CD4-positive, alpha-beta T cell (primary cell): ENCODE measurements around the gene VAV1. TPM values are rescaled to one million over a fixed set of nuclear protein-coding genes. Genes with fewer than 3 reads are reported as not detected.

ENCODE experiments used
- ATAC-seq: fragments of 200-7000 bp; cut with Tn5 transposase; one replicate; pipeline ENCODE4 v1.10.0; 2022; ENCODE audit warnings: mild to moderate bottlenecking; ENCODE audit not compliant: poor library complexity
- CTCF ChIA-PET: fragments of 350-600 bp; sonication (Branson Sonifier 250); formaldehyde crosslinking; loops from one replicate; lab custom pipeline; 2021; ENCODE audit warnings: antibody characterized with exemption, inconsistent platforms; lab: Charles Lee
- POLR2A ChIA-PET: fragments of 350-600 bp; sonication (Branson Sonifier 250); formaldehyde crosslinking; loops from one replicate; lab custom pipeline; 2021; ENCODE audit warnings: antibody characterized with exemption, inconsistent platforms; lab: Charles Lee
- DNase-seq, 14 experiments: peaks; one replicate each; pipeline ENCODE4 v3.0.0-alpha.2; 2013 to 2020; ENCODE audit warnings: mixed read lengths in 2 of 14
- H3K27ac ChIP-seq, 2 donors: one replicate each; pipeline versions ENCODE4 v1.5.1 to v1.7.0; 2013; ENCODE audit warnings: low read length in 2 of 2, low read depth in 1 of 2, mild to moderate bottlenecking in 1 of 2
- H3K27me3 ChIP-seq, 2 experiments: 1 replicate in 1 of 2; 2 replicates in 1 of 2; pipeline versions ENCODE4 v1.6.1 to v1.7.0; 2013; ENCODE audit warnings: low read length in 2 of 2, control low read depth in 1 of 2, mild to moderate bottlenecking in 1 of 2, moderate library complexity in 1 of 2; ENCODE audit not compliant: insufficient read depth in 2 of 2, control insufficient read depth in 1 of 2
- H3K36me3 ChIP-seq: one replicate; pipeline ENCODE4 v1.6.1; 2013; ENCODE audit warnings: low read length, control low read depth; ENCODE audit not compliant: insufficient read depth
- H3K4me1 ChIP-seq: one replicate; pipeline ENCODE4 v1.6.1; 2013; ENCODE audit warnings: low read length, control low read depth; ENCODE audit not compliant: insufficient read depth
- H3K4me3 ChIP-seq: one replicate; pipeline ENCODE4 v1.5.1; 2013; ENCODE audit warnings: mild to moderate bottlenecking, low read length, moderate library complexity
- H3K9me3 ChIP-seq, 2 experiments: 1 replicate in 1 of 2; 2 replicates in 1 of 2; pipeline versions ENCODE4 v1.6.1 to v1.7.0; 2013; ENCODE audit warnings: low read length in 2 of 2, mild to moderate bottlenecking in 2 of 2, control low read depth in 1 of 2, moderate library complexity in 1 of 2; ENCODE audit not compliant: control insufficient read depth in 1 of 2, insufficient read depth in 1 of 2
- H3K27ac Mint-ChIP-seq: one replicate; pipeline ENCODE4 v1.8.0; 2020; ENCODE audit warnings: mixed read lengths
- H3K27me3 Mint-ChIP-seq: one replicate; pipeline ENCODE4 v1.8.0; 2021; ENCODE audit warnings: mixed read lengths
- H3K36me3 Mint-ChIP-seq: one replicate; pipeline ENCODE4 v1.8.0; 2021; ENCODE audit warnings: low read depth, mixed read lengths
- H3K4me1 Mint-ChIP-seq: one replicate; pipeline ENCODE4 v1.8.0; 2021; ENCODE audit warnings: low read depth, mixed read lengths
- H3K4me3 Mint-ChIP-seq: one replicate; pipeline ENCODE4 v1.8.0; 2020; ENCODE audit warnings: mild to moderate bottlenecking, mixed read lengths
- H3K9me3 Mint-ChIP-seq: one replicate; pipeline ENCODE4 v1.8.0; 2020; ENCODE audit warnings: mixed read lengths
- intact Hi-C, 2 experiments: fragments of 100-400 bp; cut with DNase I in 1 of 2; cut with micrococcal nuclease in 1 of 2; formaldehyde crosslinking; loops; one replicate each; pipeline versions ENCODE4 v1.15.1 to v1.9.0; 2023 to 2025; cut with DNase I, micrococcal nuclease
- total RNA-seq, 174 experiments: library from RNA in 2 of 174; stranded (reverse) in 2 of 174; gene quantifications; one replicate each; pipeline ENCODE4 v1.2.3 and lab custom pipeline; 2021 to 2026
- TF ChIP-seq, protein P1 (sequence below): fragments of 200-600 bp; IDR thresholded peaks from one replicate; pipeline ENCODE4 v1.8.0; 2022; ENCODE audit warnings: antibody characterized with exemption, mild to moderate bottlenecking

The VAV1 gene
- total RNA-seq, 2 experiments from 2014 or later, result 70.0 to 70.1 TPM

DNA sequence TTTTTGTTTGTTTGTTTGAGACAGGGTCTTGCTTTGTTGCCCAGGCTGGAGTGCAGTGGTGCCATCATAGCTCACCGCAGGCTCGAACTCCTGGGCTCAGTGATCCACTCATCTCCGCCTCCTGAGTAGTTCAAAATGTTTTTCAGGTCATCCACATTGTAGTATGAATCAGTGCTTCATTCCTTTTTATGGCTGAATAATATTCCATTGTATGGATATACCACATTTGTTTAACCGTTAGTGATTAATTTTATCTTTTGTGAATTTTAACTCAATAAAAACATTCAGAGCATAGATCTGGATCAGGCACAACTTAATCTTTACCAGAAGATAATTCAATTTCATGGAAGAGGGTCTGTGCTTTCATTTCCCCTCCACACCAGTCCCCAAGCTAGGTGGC is 47.7 kb downstream of the VAV1 start:
- CTCF ChIA-PET, result interaction anchor here (0.6 to 1.2 kb wide), 2 partner anchors 15 to 680 kb away, joined by 3 to 5 read pairs; no protein-coding TSS in a partner anchor
- ATAC-seq (no peak), DNase-seq (no peak)
- intact Hi-C loops, result no loop called here
- Histone ChIP-seq H3K27ac (no peak overlapping the region), H3K27me3 (no peaks in the 10 kb centered on the region), H3K36me3 (peaks cover 69% of the 10 kb centered on the region), H3K4me3 (no peak overlapping the region), H3K9me3 (peaks cover 4 to 10% of the 10 kb centered on the region in 2 experiments), H3K4me1 (peaks cover 12% of the 10 kb centered on the region)
- H3K4me1 Mint-ChIP-seq, result peaks cover 29% of the 10 kb centered on the region
- H3K27ac Mint-ChIP-seq, result no peak overlapping the region
- peaks cover 5% of the 10 kb centered on the region for H3K9me3 Mint-ChIP-seq
- peaks cover 74% of the 10 kb centered on the region for H3K36me3 Mint-ChIP-seq
- H3K27me3 Mint-ChIP-seq, result no peaks in the 10 kb centered on the region
- TF ChIP-seq, protein P1, sequence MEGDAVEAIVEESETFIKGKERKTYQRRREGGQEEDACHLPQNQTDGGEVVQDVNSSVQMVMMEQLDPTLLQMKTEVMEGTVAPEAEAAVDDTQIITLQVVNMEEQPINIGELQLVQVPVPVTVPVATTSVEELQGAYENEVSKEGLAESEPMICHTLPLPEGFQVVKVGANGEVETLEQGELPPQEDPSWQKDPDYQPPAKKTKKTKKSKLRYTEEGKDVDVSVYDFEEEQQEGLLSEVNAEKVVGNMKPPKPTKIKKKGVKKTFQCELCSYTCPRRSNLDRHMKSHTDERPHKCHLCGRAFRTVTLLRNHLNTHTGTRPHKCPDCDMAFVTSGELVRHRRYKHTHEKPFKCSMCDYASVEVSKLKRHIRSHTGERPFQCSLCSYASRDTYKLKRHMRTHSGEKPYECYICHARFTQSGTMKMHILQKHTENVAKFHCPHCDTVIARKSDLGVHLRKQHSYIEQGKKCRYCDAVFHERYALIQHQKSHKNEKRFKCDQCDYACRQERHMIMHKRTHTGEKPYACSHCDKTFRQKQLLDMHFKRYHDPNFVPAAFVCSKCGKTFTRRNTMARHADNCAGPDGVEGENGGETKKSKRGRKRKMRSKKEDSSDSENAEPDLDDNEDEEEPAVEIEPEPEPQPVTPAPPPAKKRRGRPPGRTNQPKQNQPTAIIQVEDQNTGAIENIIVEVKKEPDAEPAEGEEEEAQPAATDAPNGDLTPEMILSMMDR, result no peak
- POLR2A ChIA-PET, result no interaction called here
- no peak overlapping the region for H3K4me3 Mint-ChIP-seq

DNA sequence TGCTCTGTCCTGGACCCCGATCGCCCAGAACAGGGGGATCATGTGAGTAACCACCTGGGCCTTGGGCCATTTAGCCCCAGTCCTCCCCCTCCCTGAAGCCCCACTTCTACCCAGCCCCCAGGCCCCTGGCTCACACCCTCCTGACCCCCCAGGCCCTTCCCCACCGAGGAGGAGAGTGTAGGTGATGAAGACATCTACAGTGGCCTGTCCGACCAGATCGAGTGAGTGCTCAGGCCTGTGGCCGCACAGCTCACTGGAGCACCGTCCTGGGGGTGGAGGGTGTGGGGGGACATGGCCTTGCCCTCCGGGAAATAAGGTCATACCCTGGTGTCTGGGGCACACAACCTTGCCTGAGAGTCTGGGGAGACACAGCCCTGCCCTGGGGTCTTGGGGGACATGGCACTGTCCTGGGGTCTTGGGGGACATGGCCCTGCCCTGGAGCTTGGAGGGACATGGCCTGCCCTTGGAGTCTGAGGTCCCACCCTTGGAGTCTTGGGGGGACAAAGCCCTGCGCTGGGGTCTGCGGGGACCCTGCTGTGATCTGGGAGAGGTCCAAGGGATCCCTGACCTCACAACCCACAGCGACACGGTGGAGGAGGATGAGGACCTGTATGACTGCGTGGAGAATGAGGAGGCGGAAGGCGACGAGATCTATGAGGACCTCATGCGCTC is 49.3 kb downstream of the VAV1 start:
- no peak overlapping the region for H3K4me3 ChIP-seq
- ChIA-PET POLR2A (interaction anchor here (1.7 kb wide), 1 partner anchor 21 kb away, joined by 5 read pairs; no protein-coding TSS in a partner anchor), CTCF (no interaction called here)
- no peak overlapping the region for H3K27ac Mint-ChIP-seq
- H3K27me3 ChIP-seq, result no peaks in the 10 kb centered on the region
- no peaks in the 10 kb centered on the region for H3K27me3 Mint-ChIP-seq
- H3K4me3 Mint-ChIP-seq, result no peak overlapping the region
- H3K27ac ChIP-seq, result no peak overlapping the region
- peaks cover 4 to 10% of the 10 kb centered on the region in 2 experiments for H3K9me3 ChIP-seq
- H3K4me1 Mint-ChIP-seq, result peaks cover 18% of the 10 kb centered on the region
- peaks cover 3% of the 10 kb centered on the region for H3K4me1 ChIP-seq
- peaks cover 75% of the 10 kb centered on the region for H3K36me3 Mint-ChIP-seq
- H3K36me3 ChIP-seq, result peaks cover 72% of the 10 kb centered on the region
- TF ChIP-seq, protein P1, result no peak
- intact Hi-C loops, result no loop called here
- ATAC-seq (no peak), DNase-seq (no peak)
- peaks cover 5% of the 10 kb centered on the region for H3K9me3 Mint-ChIP-seq

DNA sequence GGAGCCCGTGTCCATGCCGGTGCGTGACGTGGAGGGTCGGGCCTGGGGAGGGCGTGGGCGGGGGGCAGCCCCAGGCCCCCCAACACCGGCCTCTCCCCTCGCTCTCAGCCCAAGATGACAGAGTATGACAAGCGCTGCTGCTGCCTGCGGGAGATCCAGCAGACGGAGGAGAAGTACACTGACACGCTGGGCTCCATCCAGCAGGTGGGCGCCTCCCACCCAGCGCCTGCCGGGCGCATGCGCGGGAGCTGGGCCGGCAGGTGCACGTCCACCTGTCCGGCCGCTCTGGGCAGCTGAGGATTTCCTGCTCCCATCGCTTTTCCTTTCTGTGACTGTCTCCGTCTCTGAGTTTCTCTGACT is 49.8 kb downstream of the VAV1 start:
- Histone ChIP-seq H3K27me3 (no peaks in the 10 kb centered on the region), H3K36me3 (peaks cover 77% of the 10 kb centered on the region), H3K4me3 (no peak overlapping the region), H3K9me3 (peaks cover 4 to 10% of the 10 kb centered on the region in 2 experiments), H3K27ac (no peak overlapping the region), H3K4me1 (peaks cover 3% of the 10 kb centered on the region)
- DNase-seq (no peak), ATAC-seq (no peak)
- Mint-ChIP-seq H3K36me3 (peaks cover 78% of the 10 kb centered on the region), H3K27me3 (no peaks in the 10 kb centered on the region), H3K4me3 (no peak overlapping the region), H3K27ac (no peak overlapping the region), H3K9me3 (peaks cover 5% of the 10 kb centered on the region), H3K4me1 (peaks cover 16% of the 10 kb centered on the region)
- ChIA-PET POLR2A (interaction anchor here (1.7 kb wide), 1 partner anchor 21 kb away, joined by 5 read pairs; no protein-coding TSS in a partner anchor), CTCF (no interaction called here)
- intact Hi-C loops, result no loop called here
- TF ChIP-seq, protein P1, result no peak
